ENCODE data around the gene HIC1.

Gene HIC1

DNA sequence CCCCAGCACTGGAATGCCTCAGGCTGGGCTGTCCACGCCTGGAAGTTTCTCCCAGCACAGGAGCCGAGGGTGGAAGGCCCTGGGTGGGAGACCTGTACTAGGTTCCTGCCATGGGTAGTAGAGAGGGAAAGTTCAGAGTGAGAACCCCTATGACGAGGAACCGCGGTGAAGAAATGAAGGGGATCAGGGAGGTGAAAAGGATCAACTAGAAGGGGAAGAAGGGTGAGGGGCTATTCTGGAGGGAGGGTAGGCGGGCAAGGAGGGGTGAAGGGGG, 5.4 kb downstream of the HIC1 start:
- DNase-seq (ENCODE audit: low read depth), result no peak

DNA sequence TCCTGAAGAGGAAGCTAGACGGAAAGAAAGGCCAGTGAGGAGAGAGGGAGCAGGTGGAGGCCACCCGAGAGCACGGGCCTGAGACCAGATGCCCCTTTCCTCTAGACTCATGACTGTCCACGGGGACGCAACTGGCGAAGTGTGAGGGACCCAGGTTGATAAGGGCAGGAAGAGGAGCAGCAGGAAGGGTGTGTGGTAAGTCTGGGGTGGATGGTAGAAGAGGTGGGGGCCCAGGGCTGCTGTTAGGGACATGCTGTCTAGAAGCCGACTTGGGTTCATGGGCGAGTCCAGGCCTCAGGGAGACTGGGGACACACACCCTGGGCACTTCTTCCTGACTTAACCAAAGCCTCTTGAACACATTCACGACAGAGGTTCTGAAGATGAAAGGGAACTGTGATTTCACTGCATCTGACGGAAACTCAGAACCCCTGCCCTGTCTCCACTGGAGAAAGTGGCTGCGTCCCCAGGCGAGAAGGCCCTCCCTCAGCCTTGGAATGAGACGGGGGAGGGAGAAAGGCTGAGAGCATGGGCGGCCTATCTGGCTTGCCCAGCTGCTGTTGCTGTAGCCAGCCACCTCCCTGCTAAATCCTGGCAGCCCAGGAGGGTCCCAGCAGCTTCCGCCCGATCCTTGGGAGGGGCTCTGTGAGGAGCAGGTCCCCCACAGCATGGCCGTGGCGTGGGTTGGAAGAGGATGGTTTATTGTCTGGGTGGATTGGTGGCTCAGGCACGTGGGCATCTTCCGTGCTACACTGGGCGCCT, 6.0 kb downstream of the HIC1 start:
- DNase-seq (ENCODE audit: low read depth), result no peak

DNA sequence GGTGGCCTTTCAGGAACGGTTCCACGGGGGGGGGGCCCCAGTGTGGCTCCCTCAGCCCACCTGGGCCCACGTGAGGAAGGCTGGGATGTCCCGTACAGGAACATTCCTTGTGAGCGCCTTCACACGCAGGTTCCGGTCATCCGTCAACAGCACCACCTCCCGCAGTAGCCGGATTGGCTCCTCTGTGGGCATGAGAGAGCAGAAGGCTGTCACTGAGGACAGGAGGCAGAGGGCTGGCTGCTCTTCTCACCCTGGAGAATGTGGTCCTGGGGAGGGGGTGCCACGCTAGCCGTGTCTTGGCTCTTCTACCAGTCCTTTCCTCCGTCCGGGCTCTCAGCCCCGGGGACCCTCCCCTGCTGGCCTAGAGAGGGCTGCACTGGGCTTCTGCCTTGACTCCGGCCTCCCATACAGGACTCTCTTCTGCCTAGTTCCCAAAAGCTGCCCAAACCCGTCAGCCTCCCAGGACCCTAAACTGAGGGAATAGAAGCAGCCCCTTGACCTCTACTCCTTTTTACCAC, 6.6 kb downstream of the HIC1 start:
- DNase-seq (ENCODE audit: low read depth), result no peak

DNA sequence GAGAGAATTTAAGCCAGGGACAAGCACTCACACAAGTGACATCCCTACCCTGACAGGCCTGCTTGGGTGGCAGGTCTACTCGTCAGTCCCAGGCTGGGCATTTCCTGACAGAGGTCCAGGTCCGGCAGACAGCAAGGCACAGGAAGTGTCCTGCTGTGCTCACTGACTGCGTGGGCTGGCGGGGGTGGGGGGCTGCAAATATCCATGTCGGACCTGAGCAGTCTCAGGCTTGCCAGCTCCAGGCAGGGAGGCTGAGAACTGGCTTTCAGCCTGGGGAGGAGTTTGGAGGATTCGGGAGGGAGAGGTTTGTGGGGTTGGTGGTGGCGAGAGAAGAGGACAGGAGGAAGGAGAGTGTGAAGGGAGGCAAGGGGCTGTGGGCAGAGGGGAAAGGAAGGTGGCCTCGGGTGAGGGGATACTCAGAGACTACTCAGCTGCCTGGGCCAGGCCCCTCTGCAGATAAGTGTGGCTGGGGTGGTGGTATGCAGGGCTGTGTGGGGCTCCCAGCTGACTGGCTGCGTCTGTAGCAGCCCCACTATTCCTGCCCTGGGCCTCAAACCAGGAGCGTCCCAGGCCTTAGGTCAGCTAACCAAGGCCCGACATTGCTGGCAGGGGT, 7.8 kb downstream of the HIC1 start:
- no peak for DNase-seq (ENCODE audit: low read depth)

DNA sequence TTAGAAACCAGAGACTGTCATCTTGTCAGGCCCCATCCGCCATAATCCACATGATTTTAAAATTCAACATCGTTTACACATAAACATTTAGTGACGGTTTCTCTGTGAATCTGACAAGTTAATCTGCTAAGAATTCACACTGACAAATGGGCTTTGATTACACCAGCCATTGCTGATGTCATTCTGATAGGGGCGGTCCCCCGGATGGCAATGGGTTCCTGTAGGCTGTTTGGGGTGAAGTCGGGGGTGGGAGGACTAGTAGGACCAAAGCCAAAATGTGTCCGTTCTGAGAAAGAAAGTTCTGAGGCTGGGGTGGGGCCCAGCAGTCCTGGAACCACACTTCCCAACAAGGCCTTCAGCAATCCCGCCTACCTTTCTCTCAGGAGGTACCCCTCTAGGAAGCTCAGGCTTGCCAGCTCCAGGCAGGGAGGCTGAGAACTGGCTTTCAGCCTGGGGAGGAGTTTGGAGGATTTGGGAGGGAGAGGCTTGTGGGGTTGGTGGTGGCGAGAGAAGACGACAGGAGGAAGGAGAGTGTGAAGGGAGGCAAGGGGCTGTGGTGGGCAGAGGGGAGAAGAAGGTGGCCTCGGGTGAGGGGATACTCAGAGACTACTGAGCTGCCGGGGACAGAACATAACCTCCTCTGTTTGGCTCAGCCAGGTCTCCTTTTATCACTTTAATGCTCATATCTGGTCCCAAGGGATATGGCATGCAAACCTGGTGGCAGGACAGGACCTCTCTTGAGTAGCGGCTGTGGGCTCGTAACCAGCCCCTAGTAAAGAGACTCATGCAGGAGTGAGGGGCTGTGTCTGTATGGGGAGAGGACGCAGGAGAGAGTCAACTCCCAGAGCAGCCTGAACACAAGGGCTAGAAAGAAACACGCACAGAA, 8.6 kb downstream of the HIC1 start:
- DNase-seq (ENCODE audit: low read depth), result no peak

DNA sequence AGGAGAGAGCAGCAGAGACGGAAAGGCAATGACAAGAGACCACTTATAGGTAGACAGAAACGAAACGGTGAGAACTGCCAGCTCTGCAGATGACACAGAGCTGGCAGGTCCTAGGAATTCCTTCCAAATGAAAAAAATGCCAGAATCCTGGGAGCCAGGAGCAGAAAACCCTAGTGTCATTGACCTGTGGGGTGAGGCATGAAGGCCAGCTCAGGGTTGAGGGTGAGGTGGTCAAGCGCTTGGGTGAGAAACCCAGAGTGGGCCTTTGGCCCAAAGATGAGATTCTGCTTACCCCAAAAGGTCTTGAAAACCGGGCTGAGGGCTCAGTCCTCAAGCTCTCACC, 9.2 kb downstream of the HIC1 start:
- no peak for DNase-seq (ENCODE audit: low read depth)

DNA sequence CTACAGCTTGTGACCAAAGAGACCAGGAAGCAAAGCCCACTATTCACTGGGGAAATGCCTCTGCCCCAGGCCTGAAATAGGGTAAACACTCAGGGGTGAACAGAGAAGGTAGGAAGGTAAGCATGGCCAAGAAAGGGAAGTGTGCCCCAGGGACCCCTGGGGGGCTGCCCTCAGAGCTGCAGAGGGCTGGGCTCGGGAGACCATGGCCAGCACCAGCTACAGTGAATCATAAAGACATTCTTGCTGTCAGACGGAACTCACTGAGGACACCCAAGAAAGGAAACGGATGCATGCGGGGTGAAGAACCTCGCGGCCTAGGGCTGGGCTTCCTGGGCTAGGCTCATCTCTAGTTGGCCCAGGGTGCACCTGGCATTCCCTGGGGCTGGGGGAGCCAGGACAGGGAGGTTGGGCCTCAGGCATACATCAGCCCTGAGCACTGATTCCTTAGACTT, 9.6 kb downstream of the HIC1 start:
- no peak for DNase-seq (ENCODE audit: low read depth)

DNA sequence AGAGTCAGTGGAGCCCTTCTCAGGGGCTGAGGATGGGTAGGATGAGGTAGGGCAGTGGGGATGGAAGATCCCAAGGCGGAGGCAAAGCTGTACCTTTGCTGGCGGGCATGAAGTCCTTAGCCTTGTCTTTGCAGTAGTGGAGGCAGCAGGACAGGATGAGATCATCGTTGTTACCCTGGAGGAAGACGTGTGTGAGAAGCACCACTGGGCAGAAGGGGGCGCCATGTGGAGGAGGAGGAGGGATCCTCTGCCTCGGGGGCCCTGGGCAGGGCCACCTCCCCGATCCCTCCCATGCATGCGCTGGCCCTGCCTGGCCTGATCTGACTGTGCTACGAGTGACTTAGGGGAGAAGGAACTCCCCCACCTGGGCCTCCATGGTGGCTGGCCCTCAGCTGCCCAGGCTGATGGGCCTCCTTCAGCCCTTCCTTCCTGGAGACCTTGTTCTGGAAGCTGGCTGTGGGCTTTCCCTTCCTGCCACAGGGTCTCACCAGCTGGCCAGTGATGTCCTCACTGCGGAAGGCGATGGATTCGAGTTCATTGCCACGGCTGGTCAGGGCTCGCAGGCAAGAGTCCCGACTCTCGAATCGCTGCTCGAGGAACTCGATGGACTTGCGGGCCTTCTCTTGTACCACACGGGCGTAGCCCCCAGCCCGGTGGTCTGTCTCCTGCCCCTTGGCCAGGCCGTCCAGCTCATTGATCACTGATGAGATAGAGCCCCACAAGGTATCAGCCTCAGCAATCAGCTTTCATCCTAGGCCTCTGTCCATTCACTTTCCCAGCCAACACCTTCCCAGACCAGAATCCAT, 10.3 kb downstream of the HIC1 start:
- DNase-seq (ENCODE audit: low read depth), result no peak

DNA sequence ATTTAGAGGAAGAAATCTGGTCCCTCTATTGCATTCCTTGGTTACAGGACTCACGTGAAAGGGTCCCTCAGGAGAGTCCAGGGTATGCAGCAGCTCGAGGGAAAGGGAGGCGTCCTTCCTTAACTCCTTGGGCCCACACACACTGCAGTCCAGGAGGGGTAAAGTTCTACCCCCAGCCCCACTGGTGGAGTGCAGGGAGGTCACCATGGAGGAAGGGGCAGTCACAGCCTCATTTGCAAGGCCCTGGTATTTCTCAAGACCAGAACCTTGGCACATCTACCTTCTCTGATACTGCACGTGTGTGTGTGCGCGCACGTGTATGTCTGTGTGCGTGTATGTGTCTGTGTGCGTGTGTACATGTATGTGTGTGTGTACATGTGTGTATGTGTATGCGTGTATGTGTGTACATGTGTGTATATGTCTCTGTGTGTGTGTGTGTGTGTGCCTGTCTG, 11.1 kb downstream of the HIC1 start:
- DNase-seq (ENCODE audit: low read depth), result no peak

DNA sequence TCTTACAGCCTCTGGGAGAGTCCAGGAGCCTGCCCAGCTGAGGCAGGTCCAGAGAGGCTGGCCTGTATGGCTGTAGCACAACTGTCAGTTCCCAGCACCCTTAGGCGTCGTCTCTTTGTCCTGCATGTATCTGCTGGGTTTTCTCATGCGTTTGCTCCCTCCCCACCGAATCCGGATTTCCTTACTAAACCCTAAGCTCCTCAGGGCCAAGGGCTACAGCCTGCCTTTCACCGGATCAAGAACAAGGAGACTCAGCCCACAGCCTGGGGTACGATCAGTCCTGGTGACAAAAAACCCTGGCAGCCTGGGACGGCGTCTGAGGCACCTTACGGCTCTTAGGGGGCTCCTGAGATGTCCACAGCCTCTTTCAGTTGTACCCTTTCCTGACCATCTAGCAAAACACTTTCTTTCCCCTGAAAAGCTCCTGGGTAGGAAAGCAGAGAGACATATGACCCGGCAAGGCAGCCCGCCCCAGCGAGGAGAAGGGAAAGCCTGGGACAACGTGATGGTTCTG, 12.2 kb downstream of the HIC1 start:
- no peak for DNase-seq (ENCODE audit: low read depth)

DNA sequence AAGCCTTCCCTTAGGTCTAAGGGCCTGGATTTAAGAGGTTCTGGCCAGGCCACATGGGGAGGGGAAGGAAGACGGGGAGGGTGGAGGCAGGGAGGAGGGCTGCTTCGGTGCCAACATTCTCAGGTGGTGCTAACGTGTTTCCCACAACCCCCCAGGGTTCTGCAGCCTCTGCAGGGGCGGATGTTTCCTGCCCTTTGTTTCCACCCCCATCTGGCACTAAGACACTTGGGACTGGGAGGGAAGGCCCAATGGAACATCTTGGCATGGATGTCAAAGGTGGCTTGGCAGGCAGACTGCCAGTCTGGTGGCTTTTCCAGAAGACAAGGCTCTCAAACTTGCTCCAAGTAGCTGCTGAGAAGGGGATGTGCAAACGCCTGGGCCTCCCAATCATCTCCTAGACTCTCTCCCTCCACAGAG, 12.7 kb downstream of the HIC1 start:
- no peak for DNase-seq (ENCODE audit: low read depth)

DNA sequence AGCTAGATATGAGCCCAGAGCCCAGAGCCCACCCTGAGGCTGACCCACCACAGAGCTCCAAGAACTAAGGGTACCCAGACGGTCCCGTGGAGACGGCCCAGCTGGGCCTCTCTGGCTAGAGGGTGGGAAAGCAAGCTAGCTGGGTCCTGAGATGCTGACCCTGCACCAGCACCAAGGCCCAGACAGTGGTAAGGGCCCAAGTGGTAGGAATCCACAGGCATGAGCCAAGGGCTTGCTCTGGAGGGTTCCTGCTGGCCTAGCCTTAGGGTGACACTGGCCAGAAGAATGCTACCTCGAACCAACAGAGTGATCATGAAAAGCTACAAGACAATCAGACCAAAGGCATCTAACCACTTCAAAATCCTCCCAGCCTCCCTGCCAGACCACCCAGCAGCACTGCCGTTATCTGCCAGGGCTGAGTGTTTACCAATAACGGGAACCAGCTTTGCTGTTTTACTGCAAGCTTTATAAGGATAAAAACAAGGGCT, 13.2 kb downstream of the HIC1 start:
- DNase-seq (ENCODE audit: low read depth), result no peak

DNA sequence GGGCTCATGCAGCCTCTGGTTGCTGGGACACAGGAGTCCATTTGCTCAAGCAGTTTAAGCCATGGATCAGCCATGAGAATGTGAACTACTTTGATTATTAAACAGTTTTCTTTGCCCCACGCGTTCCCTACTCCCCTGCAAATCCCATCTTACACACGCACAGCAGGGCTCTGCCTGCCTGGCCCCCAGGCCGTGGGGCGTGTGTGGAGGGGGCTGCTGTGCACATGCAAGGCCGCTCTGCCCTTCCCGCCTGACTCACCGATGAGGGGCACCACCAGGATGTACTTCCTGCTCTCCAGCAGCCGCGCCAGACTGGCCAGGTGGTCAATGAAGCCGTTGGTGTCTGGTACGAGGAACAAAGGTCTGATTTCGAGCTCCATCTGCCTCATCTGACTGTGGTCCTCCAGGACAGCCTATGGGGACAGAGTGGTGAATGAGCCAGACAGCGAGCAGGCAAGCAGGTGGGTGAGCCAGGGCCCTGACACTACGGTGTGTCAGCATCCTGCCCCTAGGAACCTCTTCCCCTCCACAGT, 13.7 kb downstream of the HIC1 start:
- no peak for DNase-seq (ENCODE audit: low read depth)

DNA sequence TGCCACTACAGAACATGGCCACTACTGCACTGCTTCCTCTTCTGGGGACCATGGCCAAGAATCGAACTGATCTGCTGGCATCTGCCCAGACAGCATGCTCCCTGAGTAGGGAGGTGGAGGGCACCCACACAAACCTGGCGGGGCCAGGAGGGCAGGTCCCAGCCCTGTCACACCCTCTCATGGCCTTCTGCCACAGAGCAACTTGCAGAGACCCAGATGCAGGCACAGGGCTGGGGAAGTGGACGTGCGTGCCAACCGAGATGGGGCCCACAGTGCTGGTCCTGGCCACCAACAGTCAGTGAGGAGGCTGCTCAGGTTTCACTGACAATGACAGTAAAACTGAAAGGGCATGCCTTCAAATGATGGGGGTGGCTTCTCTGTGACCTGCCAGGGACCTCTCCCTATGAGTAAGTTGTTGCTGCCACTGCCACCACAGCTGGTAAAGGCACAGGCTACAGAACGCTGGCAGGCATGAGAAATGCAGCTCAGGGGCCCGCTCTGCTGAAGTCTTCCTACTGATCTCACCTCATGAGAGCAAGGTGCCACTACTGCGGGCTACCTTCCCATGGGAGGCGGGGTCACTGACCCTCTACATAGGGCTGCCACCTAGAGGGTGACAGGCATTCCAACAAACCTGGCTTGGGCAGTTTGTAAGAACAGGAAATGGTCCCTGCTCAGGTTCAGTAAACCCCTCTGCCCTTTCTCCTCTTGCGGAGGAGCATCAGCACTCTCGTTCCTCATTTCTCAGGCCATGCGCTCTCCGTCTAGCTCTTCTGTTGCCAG, 15.5 kb downstream of the HIC1 start:
- no peak for DNase-seq (ENCODE audit: low read depth)

DNA sequence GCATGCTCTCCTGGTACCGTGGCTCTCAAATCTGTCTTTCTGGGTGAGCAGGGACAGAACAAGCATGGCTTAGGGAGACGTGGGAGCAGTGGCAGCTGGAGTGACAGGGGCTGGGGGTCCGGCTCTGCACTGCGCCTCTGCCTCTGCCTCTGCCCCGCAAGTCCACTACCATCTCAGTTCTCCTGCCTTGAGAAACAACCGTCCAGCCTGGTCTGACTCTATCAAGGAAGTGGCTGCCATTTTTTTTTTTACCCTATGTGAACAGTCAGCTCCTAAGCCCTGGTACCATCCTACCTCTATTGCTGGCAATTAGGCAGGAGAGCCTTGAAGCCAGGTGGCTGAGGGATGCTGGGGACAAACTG, 16.1 kb downstream of the HIC1 start:
- no peak for DNase-seq (ENCODE audit: low read depth)

DNA sequence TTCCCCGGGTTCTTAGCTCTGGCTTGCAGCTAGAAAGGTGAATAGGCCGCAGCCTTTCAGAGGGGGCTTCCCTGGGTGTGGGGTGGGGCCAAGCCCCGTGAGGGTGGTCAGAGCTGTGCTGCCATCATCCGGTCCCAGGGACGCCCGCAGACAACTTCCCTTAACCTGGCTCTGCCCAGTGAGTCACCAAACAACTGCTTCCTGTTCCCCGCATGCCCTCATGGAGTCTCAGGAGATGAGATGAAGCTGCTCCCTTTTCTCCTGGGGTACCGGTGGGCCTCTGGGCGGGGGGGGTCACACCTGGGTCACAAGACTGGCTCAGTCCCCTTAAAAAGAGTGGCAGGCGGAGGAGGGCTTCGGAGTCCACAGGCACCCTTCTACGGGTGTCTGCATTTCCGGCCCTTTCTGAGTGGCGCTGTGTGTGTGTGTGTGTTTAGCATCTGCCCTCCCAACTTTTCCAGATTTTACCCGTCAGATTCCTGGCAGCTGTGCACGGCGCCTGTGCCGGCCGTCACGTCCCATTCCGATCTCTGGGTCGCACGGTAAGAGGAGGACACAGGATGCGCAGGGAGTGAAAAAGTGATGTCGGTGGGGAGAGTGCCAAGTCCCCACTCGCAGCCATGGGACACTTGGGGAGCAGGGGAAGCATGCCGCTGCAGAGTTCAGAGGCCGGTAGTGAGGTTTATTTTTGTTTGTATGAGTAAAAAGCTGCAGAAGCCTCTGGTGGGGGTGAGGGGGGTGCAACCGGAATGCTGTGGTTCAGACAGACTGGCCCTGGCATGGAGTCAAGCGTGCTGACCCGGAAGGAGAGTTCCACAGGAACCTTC, 16.8 kb downstream of the HIC1 start:
- DNase-seq (ENCODE audit: low read depth), result no peak

DNA sequence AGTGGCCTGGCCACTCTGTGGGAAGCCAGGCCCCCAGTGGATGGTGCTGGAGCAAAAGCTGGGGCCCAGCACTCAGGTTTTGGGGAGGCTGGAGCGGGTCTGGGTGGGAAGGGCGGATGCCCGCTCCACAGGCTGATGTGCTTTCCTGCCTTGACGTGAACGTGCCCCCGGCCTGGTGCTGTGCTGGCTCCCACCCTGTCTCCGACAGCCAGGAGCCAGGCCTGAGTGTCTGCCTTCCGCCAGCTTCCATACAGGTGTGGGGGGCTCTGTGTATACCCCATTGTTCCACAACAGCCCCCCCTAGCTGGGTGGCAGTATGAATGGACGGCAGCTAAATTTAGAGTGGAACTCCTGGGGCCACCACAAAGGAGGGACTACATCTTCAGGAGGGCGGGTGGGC, 20.0 kb downstream of the HIC1 start:
- DNase-seq (ENCODE audit: low read depth), result no peak

DNA sequence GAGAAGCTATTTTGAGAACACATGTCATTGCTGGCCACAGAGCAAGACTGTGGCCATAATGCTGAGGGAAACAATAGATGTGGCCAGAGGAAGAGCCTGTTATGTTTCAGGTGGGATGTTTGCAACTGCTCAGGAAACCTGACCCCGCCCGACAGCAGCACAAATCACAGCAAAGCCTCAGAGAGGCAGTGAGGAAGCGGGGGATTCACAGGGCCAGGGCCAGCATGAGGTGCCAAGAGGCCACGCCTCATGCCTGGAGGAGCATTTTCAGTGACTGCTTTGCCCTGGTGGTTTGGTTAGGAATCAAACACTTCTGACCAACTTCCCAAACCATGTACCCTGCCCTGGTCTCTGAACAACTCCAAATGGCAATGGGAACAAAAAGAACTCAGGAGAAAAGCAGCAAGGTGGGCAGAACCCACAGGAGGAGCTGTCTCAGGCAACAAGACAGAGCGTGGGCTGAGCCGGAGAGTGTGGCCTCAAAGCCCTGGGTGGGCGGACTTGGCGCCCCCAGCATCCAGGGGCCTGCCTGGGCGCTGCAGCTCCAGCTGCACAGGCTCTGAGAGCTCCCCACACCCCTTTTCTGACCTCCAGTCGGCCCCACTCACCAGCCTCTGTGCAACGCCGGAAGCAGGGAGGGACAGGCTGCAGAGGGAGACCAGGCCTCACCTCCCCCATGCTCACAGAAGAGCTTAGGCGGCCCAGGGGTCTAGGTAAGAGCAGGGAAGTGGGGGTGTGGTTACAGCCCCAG, 20.6 kb downstream of the HIC1 start:
- DNase-seq (ENCODE audit: low read depth), result no peak

Data from activated T-cell treated with anti-CD3 and anti-CD28 coated beads for 1 hour (primary cell).